GM21528 (cell line): Measurements from ENCODE around the gene PKD1.
"Not testable (repeated sequence)": the region's sequence is repeated elsewhere in the genome, so short reads cannot be mapped to it uniquely, and the experiment has no call there.

Experiments used
- ATAC-seq: cut with Tn5 transposase; IDR thresholded peaks from one replicate; pipeline ENCODE4 v1.9.1; 2021; ENCODE audit warnings: mild to moderate bottlenecking, moderate library complexity; ENCODE audit not compliant: unreplicated experiment, low FRiP score

PKD1 gene

DNA sequence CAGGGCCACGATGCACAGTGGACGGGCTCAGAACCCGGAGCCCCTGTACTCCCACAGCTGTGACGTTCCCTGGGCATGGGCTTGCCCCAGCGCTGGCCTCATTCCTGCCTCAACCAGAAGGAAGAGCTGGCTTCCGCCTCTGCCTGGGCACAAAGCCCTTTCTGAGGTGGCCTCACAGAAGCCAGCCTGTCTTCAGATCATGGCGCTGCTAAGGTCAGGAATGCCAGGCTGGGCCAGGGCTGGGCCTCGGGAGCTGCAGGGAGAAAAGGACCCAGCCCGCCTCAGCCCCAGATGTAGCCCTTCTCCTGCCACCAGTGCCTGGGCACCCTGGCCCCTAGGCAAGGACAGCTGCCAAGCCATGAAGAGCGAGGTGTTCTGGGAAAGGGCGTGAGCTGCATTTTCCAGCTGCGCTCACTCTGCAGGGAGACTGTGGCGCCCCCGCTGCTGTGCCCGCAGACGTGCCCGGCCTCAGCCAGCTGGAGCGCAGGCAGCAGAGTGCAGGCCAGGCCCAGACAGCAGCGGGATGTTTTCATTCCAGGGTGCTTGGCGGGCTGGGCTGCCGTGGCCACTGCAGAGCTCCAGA, 9.4 kb downstream of the PKD1 start:
- not testable (repeated sequence) for ATAC-seq

DNA sequence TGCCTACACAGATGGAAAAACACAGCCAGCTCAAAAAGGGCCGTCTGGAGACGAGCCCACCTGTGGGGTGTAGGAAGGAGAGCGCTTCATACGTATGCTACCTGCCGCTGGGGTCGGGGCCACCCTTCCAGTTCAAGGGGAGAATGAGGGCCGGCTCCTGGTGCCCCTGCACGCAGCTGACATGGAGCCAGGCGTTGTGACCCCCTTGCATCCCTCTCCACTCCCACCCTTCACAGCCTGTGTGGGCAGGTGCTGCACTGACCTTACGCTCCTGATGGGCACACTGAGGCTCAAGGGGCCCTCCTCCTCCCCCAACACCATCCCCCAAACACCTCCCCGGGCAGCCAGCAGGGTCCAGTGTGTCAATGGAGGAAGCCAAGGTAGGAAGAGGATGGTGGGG, 10.1 kb downstream of the PKD1 start:
- not testable (repeated sequence) for ATAC-seq

- not testable (repeated sequence) for ATAC-seq
Measured at GRCh38 chr16:2124694-2125444, 10.8 kb downstream of the PKD1 start.

DNA sequence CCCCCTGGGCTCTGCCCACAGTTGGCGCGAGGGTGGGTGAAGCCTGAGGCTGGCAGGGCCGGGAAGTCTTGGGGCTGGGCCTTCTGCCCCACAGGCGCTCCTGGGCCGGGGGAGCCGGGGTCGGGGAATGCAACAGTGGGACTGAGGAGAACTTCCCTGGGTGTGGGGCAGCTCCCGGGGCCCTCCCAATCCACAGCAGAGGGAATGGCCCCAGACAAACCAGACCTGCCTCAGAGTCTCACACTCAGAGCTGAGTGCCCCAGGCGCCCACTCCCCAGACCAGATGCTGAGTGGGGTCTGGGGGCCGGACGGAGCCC, 11.4 kb downstream of the PKD1 start:
- not testable (repeated sequence) for ATAC-seq

DNA sequence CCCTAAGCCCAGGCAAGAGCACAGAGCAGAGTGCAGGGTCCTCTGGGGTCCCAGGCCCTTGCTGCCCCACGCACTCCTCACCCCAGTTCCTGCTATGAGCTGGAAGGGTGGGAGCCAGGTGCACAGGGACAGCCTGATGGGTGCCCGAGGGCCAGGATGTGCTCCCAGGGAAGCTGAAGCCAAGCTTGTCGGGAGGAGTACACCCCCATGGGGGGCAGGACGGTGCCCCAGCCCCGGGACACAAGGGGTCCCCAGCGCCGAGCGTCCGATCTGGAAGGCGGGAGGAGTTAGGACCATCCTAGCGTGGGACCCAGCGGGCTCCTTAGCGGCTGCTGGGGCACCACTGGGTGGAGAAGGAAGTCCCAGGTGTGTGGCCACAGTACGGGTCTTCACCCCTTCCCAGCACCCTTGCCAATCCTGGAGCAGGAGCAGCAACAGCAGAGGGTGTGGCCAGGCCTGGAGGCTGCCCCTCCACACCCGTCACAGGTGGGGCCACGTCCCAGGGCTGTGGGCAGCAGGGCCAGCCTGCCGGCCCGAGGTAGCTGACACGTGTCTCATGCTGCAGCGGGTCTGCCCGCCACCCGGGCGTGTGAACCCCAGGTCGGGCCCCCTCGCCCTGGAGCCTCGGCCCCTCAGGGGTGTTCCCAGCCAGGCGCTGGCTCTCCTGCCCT, 11.9 kb downstream of the PKD1 start:
- ATAC-seq, result not testable (repeated sequence)

DNA sequence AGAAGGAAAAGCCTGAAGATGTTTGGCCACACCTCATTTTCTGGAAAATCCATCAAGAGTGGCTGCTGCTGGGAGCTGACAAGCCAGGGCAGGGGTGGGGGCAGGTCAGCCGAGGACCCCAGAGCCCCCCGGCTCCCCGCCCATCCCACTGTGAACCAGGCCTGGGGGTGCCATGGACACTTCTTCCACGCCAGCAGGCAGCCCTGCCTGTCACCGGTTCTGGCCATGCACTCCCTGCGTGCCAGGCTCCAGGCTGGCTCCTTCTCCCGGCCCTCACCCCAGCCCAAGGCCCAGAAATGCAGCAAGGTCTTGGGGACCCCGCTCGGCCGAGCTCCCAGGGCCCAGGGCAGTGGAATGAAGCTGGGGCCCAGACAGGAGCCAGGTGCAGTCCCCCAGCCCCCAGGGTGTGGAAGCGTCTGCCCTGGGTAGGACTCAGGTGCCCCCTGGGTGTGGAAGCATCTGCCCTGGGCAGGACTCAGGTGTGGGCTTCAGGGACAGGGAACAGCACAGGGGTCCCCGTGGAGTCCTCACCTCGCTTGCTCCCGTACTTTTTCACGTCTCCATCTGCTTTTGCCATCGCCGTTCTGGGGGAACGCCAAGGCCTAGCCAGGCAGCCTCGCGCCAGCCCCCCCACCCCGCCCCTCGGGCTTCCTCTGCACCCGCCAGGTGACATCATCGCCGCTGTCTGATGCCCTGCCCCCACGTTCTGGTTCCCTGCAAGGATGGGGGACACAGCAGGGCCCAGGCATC, 12.6 kb downstream of the PKD1 start:
- not testable (repeated sequence) for ATAC-seq

- ATAC-seq, result no peak
Measured at GRCh38 chr16:2122429-2122828, 13.3 kb downstream of the PKD1 start.

GRCh38 chr16:2121853-2122252, 13.8 kb downstream of the PKD1 start:
- no peak for ATAC-seq

GRCh38 chr16:2121325-2121724, 14.4 kb downstream of the PKD1 start:
- not testable (repeated sequence) for ATAC-seq

DNA sequence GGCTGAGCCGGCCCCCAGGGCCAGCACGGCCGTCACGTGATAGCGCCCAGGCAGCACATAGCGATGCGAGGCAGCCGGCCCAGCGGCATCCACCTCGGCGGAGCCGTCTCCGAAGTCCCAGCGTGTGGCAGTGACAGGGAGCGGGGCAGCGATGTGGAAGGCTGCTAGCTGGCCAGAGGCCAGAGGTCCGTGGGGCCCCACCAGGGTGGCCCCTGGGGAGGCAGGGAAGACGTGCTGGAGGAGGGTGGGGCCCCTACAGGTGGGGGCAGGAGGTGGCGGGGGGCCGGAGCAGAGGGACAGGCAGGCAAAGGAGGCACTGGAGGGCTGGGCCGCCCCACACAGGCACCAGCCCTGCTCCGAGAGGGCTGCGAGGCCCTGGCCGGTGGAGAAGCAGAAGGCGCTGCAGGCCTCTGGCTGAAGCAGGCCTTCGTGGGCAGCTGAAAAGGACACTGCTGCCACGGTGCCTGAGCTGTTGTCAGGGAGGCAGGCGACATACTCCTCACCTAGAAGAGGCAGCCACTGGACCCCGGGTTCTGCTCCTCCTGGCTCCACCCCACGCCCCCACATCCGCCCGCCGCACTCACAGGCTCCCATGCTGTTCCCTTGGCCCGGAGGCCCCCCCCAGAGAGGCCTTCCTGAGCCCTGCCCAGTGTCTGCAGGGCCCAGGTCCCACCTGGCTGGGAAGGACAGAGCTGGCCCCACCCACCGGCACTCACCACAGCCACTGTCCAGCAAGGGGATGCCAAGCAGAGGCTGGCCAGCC, 17.6 kb downstream of the PKD1 start:
- ATAC-seq, result not testable (repeated sequence)

DNA sequence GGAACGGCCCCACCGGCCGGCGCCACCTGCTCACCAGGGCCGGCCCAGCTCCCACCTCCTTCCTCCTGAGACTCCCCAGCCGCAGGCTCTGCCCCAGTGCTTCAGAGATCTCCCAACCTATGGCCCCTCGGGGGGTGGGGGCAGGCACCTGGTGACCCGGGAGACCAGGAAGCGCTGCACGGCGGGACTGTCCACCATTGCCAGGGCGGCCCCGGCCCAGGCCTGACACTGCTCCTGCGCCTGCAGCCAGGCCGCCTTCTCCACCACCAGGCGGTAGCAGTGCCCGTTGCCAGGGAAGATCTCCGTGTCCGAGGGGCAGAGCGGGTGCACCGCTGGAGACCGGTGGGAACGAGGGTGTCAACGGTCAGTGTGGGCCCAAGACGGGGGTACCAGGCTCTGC, 18.4 kb downstream of the PKD1 start:
- ATAC-seq, result not testable (repeated sequence)

- not testable (repeated sequence) for ATAC-seq
Measured at GRCh38 chr16:2116428-2116827, 19.3 kb downstream of the PKD1 start.

- ATAC-seq, result no peak
Measured at GRCh38 chr16:2115591-2115973, 20.1 kb downstream of the PKD1 start.

- ATAC-seq, result not testable (repeated sequence)
Measured at GRCh38 chr16:2114885-2115590, 20.7 kb downstream of the PKD1 start.

DNA sequence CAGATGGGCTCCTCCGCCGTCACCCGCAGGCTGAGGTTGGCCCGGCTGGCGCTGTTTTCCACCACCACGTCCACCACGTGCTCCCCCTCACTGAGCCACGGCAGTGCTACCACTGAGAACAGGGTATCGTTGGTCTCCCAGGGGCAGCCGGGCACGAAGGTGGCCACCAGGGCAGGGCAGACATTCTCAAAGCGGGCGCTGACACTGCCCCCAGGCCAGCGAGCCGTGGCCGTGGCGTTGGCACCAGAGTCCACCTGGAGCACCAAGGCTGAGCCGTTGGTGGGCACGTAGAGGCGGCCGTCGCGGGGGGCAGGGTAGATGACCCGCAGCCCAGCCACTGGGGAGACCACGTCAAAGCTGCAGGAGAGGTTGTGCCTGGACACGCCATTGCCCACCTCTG, 21.5 kb downstream of the PKD1 start:
- ATAC-seq, result not testable (repeated sequence)

DNA sequence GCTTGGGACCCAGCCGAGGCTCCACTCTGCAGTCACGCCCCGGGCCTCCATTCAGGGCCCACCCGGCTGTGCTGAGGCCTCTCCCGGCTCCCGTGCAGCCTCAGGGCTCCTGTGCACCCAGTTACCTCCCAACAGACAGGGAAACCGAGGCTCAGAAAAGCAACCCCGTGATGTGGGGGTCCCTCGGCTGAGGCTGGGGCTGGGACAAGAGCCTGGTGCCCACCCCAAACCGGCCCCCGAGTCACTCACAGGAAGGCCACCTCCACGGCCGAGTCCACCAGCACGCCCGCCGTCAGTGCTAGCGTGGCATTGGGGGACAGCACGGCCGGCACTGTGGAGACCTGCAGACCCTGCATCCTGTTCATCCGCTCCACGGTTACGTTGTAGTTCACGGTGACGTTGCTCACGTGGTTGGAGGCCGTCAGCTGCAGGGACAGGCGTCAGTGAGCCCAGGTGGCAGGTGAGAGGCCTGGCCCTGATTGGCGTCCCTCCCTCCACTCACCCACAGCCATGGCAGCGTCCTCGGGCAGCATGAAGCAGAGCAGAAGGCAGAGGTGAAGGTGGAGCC, 23.1 kb downstream of the PKD1 start:
- not testable (repeated sequence) for ATAC-seq

GRCh38 chr16:2111412-2112335, 24.0 kb downstream of the PKD1 start:
- ATAC-seq, result not testable (repeated sequence)

GRCh38 chr16:2111009-2111353, 24.7 kb downstream of the PKD1 start:
- ATAC-seq, result not testable (repeated sequence)
